ENCODE measurements around the gene DNAL1.

Gene DNAL1

GRCh38 chr14:73744874-73745529, 100.2 kb downstream of the DNAL1 start:
- DNase-seq, result no peak

GRCh38 chr14:73745571-73746519, 101.1 kb downstream of the DNAL1 start:
- DNase-seq, result no peak

GRCh38 chr14:73746520-73747378, 102.0 kb downstream of the DNAL1 start:
- DNase-seq, result no peak

- DNase-seq, result no peak
Observed at GRCh38 chr14:73747379-73748211, 102.8 kb downstream of the DNAL1 start.

- DNase-seq, result no peak
Observed at GRCh38 chr14:73748858-73749357, 104.1 kb downstream of the DNAL1 start.

- no peak for DNase-seq
Observed at GRCh38 chr14:73749706-73750530, 105.1 kb downstream of the DNAL1 start.

GRCh38 chr14:73750531-73750901, 105.7 kb downstream of the DNAL1 start:
- no peak for DNase-seq

GRCh38 chr14:73751157-73751691, 106.4 kb downstream of the DNAL1 start:
- DNase-seq, result no peak

- no peak for DNase-seq
Observed at GRCh38 chr14:73752297-73752992, 107.7 kb downstream of the DNAL1 start.
